SK-N-SH (cell line): ENCODE data around the gene MYL5. TPM values are rescaled to one million over a fixed set of nuclear protein-coding genes. Genes with fewer than 3 reads are reported as not detected.

Experiments used
- CTCF ChIA-PET: fragments of 300-600, 350-600 bp; formaldehyde crosslinking; extraction: SDS; loops from one replicate; lab custom pipeline; 2021; lab: Yijun Ruan, JAX
- POLR2A ChIA-PET: fragments of 350-600 bp; sonication (Branson Sonifier 250); formaldehyde crosslinking; extraction: SDS; loops from one replicate; lab custom pipeline; 2020; ENCODE audit warnings: antibody characterized with exemption, inconsistent platforms; lab: Yijun Ruan, JAX
- DNase-seq: peaks from one replicate; pipeline ENCODE4 v3.0.0; 2012
- H2AFZ ChIP-seq: fragments of 200-600 bp; sonication (generic); 2 replicates; pipeline ENCODE4 v1.8.1; 2016; ENCODE audit warnings: antibody characterized with exemption, mild to moderate bottlenecking, low read depth
- H3F3A ChIP-seq: fragments of 200-600 bp; sonication (generic); replicated peaks from 2 replicates; pipeline ENCODE3; 2016; ENCODE audit warnings: antibody characterized with exemption, mild to moderate bottlenecking; ENCODE audit not compliant: insufficient read depth
- H3K27ac ChIP-seq, 2 experiments: fragments of 200-500 bp in 1 of 2; fragments of 200-600 bp in 1 of 2; sonication (Bioruptor generic) in 1 of 2; sonication (generic), shearing (Covaris generic) in 1 of 2; 2 replicates each; pipeline versions ENCODE4 v1.5.1 to v1.6.1; 2014 to 2016; ENCODE audit warnings: low read depth in 2 of 2, inconsistent platforms in 1 of 2, low read length in 1 of 2, mild to moderate bottlenecking in 1 of 2, mixed read lengths in 1 of 2
- H3K27me3 ChIP-seq: fragments of 200-600 bp; sonication (generic), shearing (Covaris generic); 2 replicates; pipeline ENCODE4 v1.6.1; 2016; ENCODE audit warnings: mixed run types; ENCODE audit not compliant: insufficient read depth
- H3K36me3 ChIP-seq, 2 experiments: fragments of 200-500 bp in 1 of 2; fragments of 200-600 bp in 1 of 2; sonication (Bioruptor generic) in 1 of 2; sonication (generic) in 1 of 2; replicated peaks in 1 of 2; 2 replicates each; pipeline versions ENCODE3 to v1.5.1; 2014 to 2016; ENCODE audit warnings: low read length in 1 of 2, mild to moderate bottlenecking in 1 of 2; ENCODE audit not compliant: insufficient read depth in 2 of 2, control insufficient read depth in 1 of 2
- H3K4me1 ChIP-seq, 2 experiments: fragments of 200-500 bp in 1 of 2; fragments of 200-600 bp in 1 of 2; sonication (Bioruptor generic) in 1 of 2; sonication (generic), shearing (Covaris generic) in 1 of 2; 2 replicates each; pipeline versions ENCODE4 v1.5.1 to v1.6.1; 2014 to 2016; ENCODE audit warnings: low read depth in 1 of 2, low read length in 1 of 2, mixed run types in 1 of 2; ENCODE audit not compliant: insufficient read depth in 2 of 2, control insufficient read depth in 1 of 2
- H3K4me2 ChIP-seq: fragments of 200-600 bp; sonication (generic), shearing (Covaris generic); 2 replicates; pipeline ENCODE4 v1.6.1; 2017; ENCODE audit warnings: mixed run types
- H3K4me3 ChIP-seq, 2 experiments: fragments of 200-500 bp in 1 of 2; fragments of 200-600 bp in 1 of 2; sonication (Bioruptor generic) in 1 of 2; sonication (generic), shearing (Covaris generic) in 1 of 2; 2 replicates each; pipeline versions ENCODE4 v1.5.1 to v1.8.1; 2014 to 2016; ENCODE audit warnings: low read depth in 2 of 2, inconsistent platforms in 1 of 2, low read length in 1 of 2, mild to moderate bottlenecking in 1 of 2, mixed read lengths in 1 of 2, moderate library complexity in 1 of 2
- H3K79me2 ChIP-seq: fragments of 200-600 bp; sonication (generic); 2 replicates; pipeline ENCODE4 v1.8.1; 2017; ENCODE audit warnings: mild to moderate bottlenecking; ENCODE audit not compliant: insufficient read depth
- H3K9ac ChIP-seq: fragments of 200-600 bp; sonication (generic); 2 replicates; pipeline ENCODE4 v1.6.1; 2017; ENCODE audit warnings: mixed run types
- H3K9me2 ChIP-seq: fragments of 200-600 bp; sonication (generic); 2 replicates; pipeline ENCODE4 v1.6.1; 2017; ENCODE audit warnings: mixed run types
- H3K9me3 ChIP-seq: fragments of 200-600 bp; sonication (generic); 2 replicates; pipeline ENCODE4 v1.6.1; 2017; ENCODE audit warnings: mixed run types, mild to moderate bottlenecking, moderate library complexity
- H4K20me1 ChIP-seq: fragments of 200-600 bp; sonication (generic); 2 replicates; pipeline ENCODE4 v1.6.1; 2017; ENCODE audit warnings: mild to moderate bottlenecking, mixed run types; ENCODE audit not compliant: insufficient read depth
- CHD2 ChIP-seq: fragments of 150-350 bp; IDR thresholded peaks from 2 replicates; pipeline ENCODE4 v1.6.1; 2018; ENCODE audit warnings: low read length; ENCODE audit not compliant: partially characterized antibody
- CTCF ChIP-seq: fragments of 200-600 bp; sonication (generic); IDR thresholded peaks from 2 replicates; pipeline ENCODE4 v1.6.1; 2017; ENCODE audit warnings: antibody characterized with exemption, mild to moderate bottlenecking, moderate library complexity
- ELF1 ChIP-seq: IDR thresholded peaks from 2 replicates; pipeline ENCODE4 v1.4.0; 2012
- EP300 ChIP-seq, 2 experiments: IDR thresholded peaks; 2 replicates each; pipeline versions ENCODE4 v1.4.0 to v1.6.1; 2012; ENCODE audit warnings: borderline replicate concordance in 1 of 2, low read depth in 1 of 2, low read length in 1 of 2
- EZH2phosphoT487 ChIP-seq: fragments of 200-600 bp; sonication (generic); IDR thresholded peaks from 2 replicates; pipeline ENCODE4 v1.6.1; 2017; ENCODE audit warnings: low read depth, mixed run types, mild to moderate bottlenecking, antibody characterized with exemption, moderate library complexity, borderline replicate concordance
- FOSL2 ChIP-seq: IDR thresholded peaks from 2 replicates; pipeline ENCODE4 v1.4.0; 2012; ENCODE audit warnings: low read depth, mild to moderate bottlenecking, moderate library complexity, borderline replicate concordance
- FOXJ3 ChIP-seq: sonication (generic); formaldehyde crosslinking; IDR thresholded peaks from 2 replicates; pipeline ENCODE4 v1.5.1; 2020; ENCODE audit warnings: mild to moderate bottlenecking, missing genetic modification reagents
- FOXM1 ChIP-seq: IDR thresholded peaks from 2 replicates; pipeline ENCODE4 v1.4.0; 2012; ENCODE audit warnings: low read depth, mild to moderate bottlenecking
- JUND ChIP-seq: IDR thresholded peaks from 2 replicates; pipeline ENCODE4 v1.4.0; 2012
- MAX ChIP-seq: IDR thresholded peaks from 2 replicates; pipeline ENCODE4 v1.4.0; 2012; ENCODE audit warnings: low read depth
- MXI1 ChIP-seq: IDR thresholded peaks from 2 replicates; pipeline ENCODE4 v1.6.1; 2012; ENCODE audit warnings: mild to moderate bottlenecking, low read depth, low read length, improper control_type of control experiment
- NFIC ChIP-seq: IDR thresholded peaks from 2 replicates; pipeline ENCODE4 v1.4.0; 2012; ENCODE audit warnings: borderline replicate concordance
- POLR2AphosphoS5 ChIP-seq: IDR thresholded peaks from 2 replicates; pipeline ENCODE4 v1.6.1; 2012; ENCODE audit warnings: low read depth, low read length
- RAD21 ChIP-seq: IDR thresholded peaks from 2 replicates; pipeline ENCODE4 v1.6.1; 2012; ENCODE audit warnings: mild to moderate bottlenecking, low read length
- RCOR1 ChIP-seq: fragments of 150-350 bp; IDR thresholded peaks from 2 replicates; pipeline ENCODE4 v1.6.1; 2017; ENCODE audit warnings: antibody characterized with exemption, low read length
- RXRA ChIP-seq: IDR thresholded peaks from 2 replicates; pipeline ENCODE4 v1.4.0; 2012; ENCODE audit warnings: low read depth, mild to moderate bottlenecking, borderline replicate concordance
- SIN3A ChIP-seq: IDR thresholded peaks from 2 replicates; pipeline ENCODE4 v1.6.1; 2012; ENCODE audit warnings: low read depth, mild to moderate bottlenecking, low read length, moderate library complexity, borderline replicate concordance
- SMC3 ChIP-seq: IDR thresholded peaks from 2 replicates; pipeline ENCODE4 v1.6.1; 2012; ENCODE audit warnings: low read depth, low read length, improper control_type of control experiment
- TAF1 ChIP-seq: IDR thresholded peaks from 2 replicates; pipeline ENCODE4 v1.6.1; 2012; ENCODE audit warnings: low read depth, mild to moderate bottlenecking, low read length, moderate library complexity, borderline replicate concordance
- TCF12 ChIP-seq: IDR thresholded peaks from 2 replicates; pipeline ENCODE4 v1.4.0; 2012
- USF1 ChIP-seq: IDR thresholded peaks from 2 replicates; pipeline ENCODE4 v1.4.0; 2012; ENCODE audit warnings: low read depth, borderline replicate concordance
- USF2 ChIP-seq: fragments of 150-350 bp; IDR thresholded peaks from 2 replicates; pipeline ENCODE4 v1.6.1; 2017; ENCODE audit warnings: antibody characterized with exemption, low read length, low read depth, borderline replicate concordance
- YY1 ChIP-seq: IDR thresholded peaks from 2 replicates; pipeline ENCODE4 v1.4.0; 2012; ENCODE audit warnings: low read depth, mild to moderate bottlenecking
- WGBS: methylation state at CpG from one replicate; pipeline ENCODE4 v1.1.6; 2017; ENCODE audit warnings: low lambda C conversion rate; 5-methylcytosine and 5-hydroxymethylcytosine counted together
- polyA plus RNA-seq, 3 experiments: library from polyadenylated mRNA; depleted of rRNA; stranded (reverse); fragments of >200 nt; gene quantifications; 2 replicates each; pipeline ENCODE4 v1.2.3, GENCODE V29; 2012
- TF ChIP-seq, protein P1 (sequence below): IDR thresholded peaks from 2 replicates; pipeline ENCODE4 v1.4.0; 2012; ENCODE audit warnings: low read depth, borderline replicate concordance
- TF ChIP-seq, protein P2 (sequence below): fragments of 150-350 bp; IDR thresholded peaks from 2 replicates; pipeline ENCODE4 v1.6.1; 2016; ENCODE audit warnings: mild to moderate bottlenecking, low read depth, low read length

Gene MYL5
- polyA plus RNA-seq, 1 of the 3 experiments (the other 2 are of a cell fraction), result 46.9 TPM

DNA sequence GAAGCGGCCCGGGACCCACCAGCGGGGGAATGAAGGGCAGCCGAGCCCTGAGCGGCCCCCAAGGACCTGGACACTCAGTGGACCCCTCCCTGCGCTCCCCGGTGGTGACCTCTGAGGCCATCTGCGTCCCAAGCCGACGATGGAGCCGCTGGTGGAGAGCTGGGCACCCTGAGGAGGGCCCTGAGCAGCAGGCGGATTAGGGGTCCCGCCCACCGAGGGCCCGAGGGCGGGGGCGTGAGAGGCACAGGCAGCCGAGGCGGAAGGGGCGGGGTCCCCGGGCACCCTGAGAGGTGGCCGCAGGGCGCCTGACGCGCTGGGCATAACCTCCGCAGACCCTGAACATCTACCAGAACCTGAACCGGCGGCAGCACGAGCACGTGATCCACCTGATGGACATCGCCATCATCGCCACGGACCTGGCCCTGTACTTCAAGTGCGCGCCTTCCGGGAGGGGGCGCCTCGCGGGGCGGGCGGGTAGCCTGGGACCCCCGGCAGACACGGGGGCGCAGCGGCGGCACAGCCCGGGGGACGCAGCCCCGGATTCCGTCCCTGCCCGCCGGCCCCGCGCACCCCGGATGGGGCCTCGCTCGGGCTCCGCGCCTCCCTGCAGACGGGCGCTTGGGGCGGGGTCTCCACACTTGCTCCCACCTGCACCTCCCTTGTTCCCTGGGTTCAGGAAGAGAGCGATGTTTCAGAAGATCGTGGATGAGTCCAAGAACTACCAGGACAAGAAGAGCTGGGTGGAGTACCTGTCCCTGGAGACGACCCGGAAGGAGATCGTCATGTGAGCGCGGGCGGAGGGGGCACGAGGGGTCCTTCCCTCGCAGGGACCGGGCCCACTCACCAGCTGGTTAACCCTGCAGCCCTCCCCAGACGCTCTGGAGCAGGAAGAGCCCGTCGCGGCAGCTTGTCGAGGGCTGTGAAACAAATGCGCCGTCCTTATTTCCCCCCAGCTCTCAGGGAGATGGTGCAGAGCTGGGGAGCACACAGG lies 10.6 kb upstream of the MYL5 start:
- no peaks in the 10 kb centered on the region for H3F3A ChIP-seq
- H3K79me2 ChIP-seq, result no peaks in the 10 kb centered on the region
- H2AFZ ChIP-seq, result peak overlapping the region; percentile 68; the same call in 1 of the 2 replicates
- ChIA-PET CTCF (interaction anchor here (0.7 to 1.4 kb wide), 4 partner anchors 8 to 20 kb away, joined by 3 to 9 read pairs (median 4); partner anchors contain the start of gene ATP5ME), POLR2A (interaction anchor here (1.0 to 2.4 kb wide), 2 partner anchors 10 to 17 kb away, joined by 5 to 24 read pairs; partner anchors contain the start of genes ATP5ME and MYL5)
- peak overlapping the region; percentile 70 for H3K4me2 ChIP-seq
- no peaks in the 10 kb centered on the region for H3K9me3 ChIP-seq
- DNase-seq, result peak; percentile 95
- no peaks in the 10 kb centered on the region for H3K27me3 ChIP-seq
- peak overlapping the region in 1 of 2 experiments; percentile 82; a peak in 2 of 4 replicates for H3K27ac ChIP-seq
- no peaks in the 10 kb centered on the region for H3K9me2 ChIP-seq
- peaks cover 0 to 22% of the 10 kb centered on the region in 2 experiments; a peak in 1 of 4 replicates for H3K4me1 ChIP-seq
- H3K9ac ChIP-seq, result peak overlapping the region; percentile 44
- peak overlapping the region; percentile 61 to 66; a peak in 3 of 4 replicates for H3K4me3 ChIP-seq
- WGBS, result 14% methylated on average over 9 of the region's 80 CpGs
- H3K36me3 ChIP-seq, result no peaks in the 10 kb centered on the region
- H4K20me1 ChIP-seq, result no peaks in the 10 kb centered on the region
- TF ChIP-seq EP300 (IDR thresholded peaks at IDR 0.05; ENCODE audit: borderline replicate concordance in 1 of 2, low read depth in 1 of 2, low read length in 1 of 2) (no peak), POLR2AphosphoS5 (no peak; the same call in 1 of the 2 replicates), RCOR1 (no peak), EZH2phosphoT487 (no peak), JUND (no peak), FOXM1 (no peak), FOXJ3 (CRISPR knock-in tag) (no peak), RAD21 (no peak), TCF12 (no peak), NFIC (no peak), MXI1 (0 out of 2 replicates have a peak, but pooled peaks have one; percentile 42), RXRA (no peak), YY1 (no peak), TAF1 (no peak), CHD2 (no peak), SMC3 (no peak), SIN3A (no peak), USF2 (0 out of 2 replicates have a peak, but pooled peaks have one; percentile 5), CTCF (peak; percentile 21; the same call in 1 of the 2 replicates), ELF1 (no peak), USF1 (peak; percentile 80), MAX (no peak; the same call in 1 of the 2 replicates), FOSL2 (no peak)
- TF ChIP-seq, protein P1, sequence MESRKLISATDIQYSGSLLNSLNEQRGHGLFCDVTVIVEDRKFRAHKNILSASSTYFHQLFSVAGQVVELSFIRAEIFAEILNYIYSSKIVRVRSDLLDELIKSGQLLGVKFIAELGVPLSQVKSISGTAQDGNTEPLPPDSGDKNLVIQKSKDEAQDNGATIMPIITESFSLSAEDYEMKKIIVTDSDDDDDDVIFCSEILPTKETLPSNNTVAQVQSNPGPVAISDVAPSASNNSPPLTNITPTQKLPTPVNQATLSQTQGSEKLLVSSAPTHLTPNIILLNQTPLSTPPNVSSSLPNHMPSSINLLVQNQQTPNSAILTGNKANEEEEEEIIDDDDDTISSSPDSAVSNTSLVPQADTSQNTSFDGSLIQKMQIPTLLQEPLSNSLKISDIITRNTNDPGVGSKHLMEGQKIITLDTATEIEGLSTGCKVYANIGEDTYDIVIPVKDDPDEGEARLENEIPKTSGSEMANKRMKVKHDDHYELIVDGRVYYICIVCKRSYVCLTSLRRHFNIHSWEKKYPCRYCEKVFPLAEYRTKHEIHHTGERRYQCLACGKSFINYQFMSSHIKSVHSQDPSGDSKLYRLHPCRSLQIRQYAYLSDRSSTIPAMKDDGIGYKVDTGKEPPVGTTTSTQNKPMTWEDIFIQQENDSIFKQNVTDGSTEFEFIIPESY, result no peak
- TF ChIP-seq, protein P2, sequence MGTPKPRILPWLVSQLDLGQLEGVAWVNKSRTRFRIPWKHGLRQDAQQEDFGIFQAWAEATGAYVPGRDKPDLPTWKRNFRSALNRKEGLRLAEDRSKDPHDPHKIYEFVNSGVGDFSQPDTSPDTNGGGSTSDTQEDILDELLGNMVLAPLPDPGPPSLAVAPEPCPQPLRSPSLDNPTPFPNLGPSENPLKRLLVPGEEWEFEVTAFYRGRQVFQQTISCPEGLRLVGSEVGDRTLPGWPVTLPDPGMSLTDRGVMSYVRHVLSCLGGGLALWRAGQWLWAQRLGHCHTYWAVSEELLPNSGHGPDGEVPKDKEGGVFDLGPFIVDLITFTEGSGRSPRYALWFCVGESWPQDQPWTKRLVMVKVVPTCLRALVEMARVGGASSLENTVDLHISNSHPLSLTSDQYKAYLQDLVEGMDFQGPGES, result no peak
